Neural cell (in vitro differentiated cells): ENCODE results near the gene RNF7. TPM values are rescaled to one million over a fixed set of nuclear protein-coding genes. Genes with fewer than 3 reads are reported as not detected.
"Not testable (repeated sequence)": the region's sequence is repeated elsewhere in the genome, so short reads cannot be mapped to it uniquely, and the experiment has no call there.

ENCODE experiments used
- H2AFZ ChIP-seq: fragments of 200-600, 300-800 bp; sonication (generic), shearing (Covaris generic); 2 replicates; pipeline ENCODE4 v1.6.0; 2014; ENCODE audit warnings: low read depth, mild to moderate bottlenecking, antibody characterized with exemption, low read length, moderate library complexity
- H3F3A ChIP-seq: fragments of 200-600 bp; shearing (Covaris generic); 2 replicates; pipeline ENCODE4 v1.6.1; 2016; ENCODE audit warnings: mild to moderate bottlenecking, moderate library complexity, mixed read lengths, antibody characterized with exemption, low read length; ENCODE audit not compliant: insufficient read depth, poor library complexity, severe bottlenecking
- H3K27ac ChIP-seq: fragments of 200-600, 300-800 bp; sonication (generic), shearing (Covaris generic); 2 replicates; pipeline ENCODE4 v1.5.1; 2014; ENCODE audit warnings: mild to moderate bottlenecking, low read length, moderate library complexity
- H3K27me3 ChIP-seq: fragments of 300-800, 200-600 bp; sonication (generic), shearing (Covaris generic); 2 replicates; pipeline ENCODE4 v1.6.0; 2014; ENCODE audit warnings: mild to moderate bottlenecking, low read depth, low read length, moderate library complexity; ENCODE audit not compliant: insufficient read depth
- H3K36me3 ChIP-seq: fragments of 300-800, 200-600 bp; sonication (generic), shearing (Covaris generic); 2 replicates; pipeline ENCODE4 v1.5.1; 2014; ENCODE audit warnings: mild to moderate bottlenecking, antibody characterized with exemption, low read length, moderate library complexity; ENCODE audit not compliant: insufficient read depth
- H3K4me2 ChIP-seq: fragments of 300-800, 200-600 bp; sonication (generic), shearing (Covaris generic); 2 replicates; pipeline ENCODE4 v1.6.0; 2014; ENCODE audit warnings: mild to moderate bottlenecking, low read length
- H3K4me3 ChIP-seq: fragments of 300-800, 200-600 bp; sonication (generic), shearing (Covaris generic); 2 replicates; pipeline ENCODE4 v1.5.1; 2014; ENCODE audit warnings: mild to moderate bottlenecking, low read length, moderate library complexity
- H3K79me2 ChIP-seq: fragments of 200-600 bp; shearing (Covaris generic); replicated peaks from 2 replicates; pipeline ENCODE4 v1.6.0; 2014; ENCODE audit warnings: mild to moderate bottlenecking, low read length, moderate library complexity; ENCODE audit not compliant: insufficient read depth
- H3K9ac ChIP-seq: fragments of 300-800, 200-600 bp; sonication (generic), shearing (Covaris generic); 2 replicates; pipeline ENCODE4 v1.6.1; 2016; ENCODE audit warnings: mild to moderate bottlenecking, low read length, mixed read lengths
- H3K9me2 ChIP-seq: fragments of 200-600 bp; shearing (Covaris generic); 2 replicates; pipeline ENCODE4 v1.6.1; 2016; ENCODE audit warnings: mild to moderate bottlenecking, low read length, mixed read lengths; ENCODE audit not compliant: insufficient read depth
- H3K9me3 ChIP-seq: fragments of 200-600, 300-800 bp; sonication (generic), shearing (Covaris generic); 2 replicates; pipeline ENCODE4 v1.6.1; 2016; ENCODE audit warnings: mild to moderate bottlenecking, mixed run types, low read length, moderate library complexity, mixed read lengths
- H4K20me1 ChIP-seq: fragments of 200-600 bp; shearing (Covaris generic); 2 replicates; pipeline ENCODE4 v1.6.1; 2016; ENCODE audit warnings: mild to moderate bottlenecking, mixed run types; ENCODE audit not compliant: insufficient read depth
- EP300 ChIP-seq: fragments of 450-650 bp; conservative IDR thresholded peaks from 2 replicates; pipeline ENCODE4 v1.6.1; 2014; ENCODE audit warnings: antibody characterized with exemption, mild to moderate bottlenecking, moderate library complexity; ENCODE audit not compliant: poor library complexity, severe bottlenecking
- EZH2 ChIP-seq: fragments of 200-600, 300-800 bp; shearing (Covaris generic), sonication (generic); IDR thresholded peaks from 2 replicates; pipeline ENCODE4 v1.6.1; 2014; ENCODE audit warnings: antibody characterized with exemption, low read length, borderline replicate concordance, mild to moderate bottlenecking; ENCODE audit not compliant: insufficient read depth, poor library complexity, severe bottlenecking
- MXI1 ChIP-seq: fragments of 450-650 bp; conservative IDR thresholded peaks from 2 replicates; pipeline ENCODE4 v1.6.1; 2014; ENCODE audit warnings: antibody characterized with exemption, mild to moderate bottlenecking; ENCODE audit not compliant: poor library complexity, severe bottlenecking
- POLR2AphosphoS5 ChIP-seq: IDR thresholded peaks from 2 replicates; pipeline ENCODE4 v1.6.1; 2012
- RAD21 ChIP-seq: fragments of 450-650 bp; conservative IDR thresholded peaks from 2 replicates; pipeline ENCODE4 v1.6.1; 2014; ENCODE audit warnings: antibody characterized with exemption, mild to moderate bottlenecking, moderate library complexity
- SMC3 ChIP-seq: fragments of 450-650 bp; conservative IDR thresholded peaks from 2 replicates; pipeline ENCODE4 v1.6.1; 2014; ENCODE audit warnings: antibody characterized with exemption, mild to moderate bottlenecking, moderate library complexity; ENCODE audit not compliant: poor library complexity
- TAF1 ChIP-seq: IDR thresholded peaks from 2 replicates; pipeline ENCODE4 v1.6.1; 2012; ENCODE audit warnings: low read depth
- polyA plus RNA-seq: library from polyadenylated mRNA; depleted of rRNA; stranded (reverse); fragments of >200 nt; gene quantifications from 2 replicates; pipeline ENCODE4 v1.2.3, GENCODE V29; 2014
- TF ChIP-seq, protein P1 (sequence below): fragments of 450-650 bp; IDR thresholded peaks from 2 replicates; pipeline ENCODE4 v1.5.1; 2014; ENCODE audit warnings: antibody characterized with exemption, mild to moderate bottlenecking, moderate library complexity; ENCODE audit not compliant: poor library complexity, severe bottlenecking
- TF ChIP-seq, protein P2 (sequence below): IDR thresholded peaks from 2 replicates; pipeline ENCODE4 v1.6.1; 2012; ENCODE audit warnings: borderline replicate concordance

RNF7 gene
- polyA plus RNA-seq, 1 donor from 2014 or later, result 170 TPM

DNA sequence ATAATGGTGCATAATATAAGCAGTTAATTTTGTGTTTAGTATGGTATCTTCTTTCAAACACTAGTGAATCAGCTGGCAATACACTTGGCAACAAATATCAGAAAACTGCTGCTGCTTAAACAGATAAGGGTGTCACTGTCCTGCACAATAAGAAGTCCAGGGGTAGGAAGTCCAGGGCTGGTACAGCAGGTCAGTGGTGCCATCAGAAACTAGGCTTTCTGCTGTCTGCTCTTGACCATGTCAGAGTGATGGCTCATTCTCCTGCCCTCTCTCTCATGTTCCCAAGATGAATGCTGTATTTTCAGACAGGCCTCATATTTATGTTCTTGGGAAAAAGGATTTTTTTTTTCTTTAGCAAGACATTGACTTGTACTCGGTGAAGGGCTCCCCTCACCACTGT is 15.9 kb downstream of the RNF7 start:
- Histone ChIP-seq H3K4me3 (no peak overlapping the region), H3F3A (no peaks in the 10 kb centered on the region), H3K4me2 (no peak overlapping the region), H3K9me2 (no peaks in the 10 kb centered on the region), H3K36me3 (peaks cover 4% of the 10 kb centered on the region), H4K20me1 (no peaks in the 10 kb centered on the region), H3K9me3 (no peaks in the 10 kb centered on the region), H3K27me3 (no peaks in the 10 kb centered on the region), H3K27ac (no peak overlapping the region), H3K9ac (no peak overlapping the region), H2AFZ (no peak overlapping the region), H3K79me2 (no peaks in the 10 kb centered on the region)
- TF ChIP-seq SMC3 (no peak), TAF1 (no peak), MXI1 (no peak), EZH2 (no peak), RAD21 (no peak), EP300 (no peak), POLR2AphosphoS5 (no peak)
- TF ChIP-seq, protein P1, sequence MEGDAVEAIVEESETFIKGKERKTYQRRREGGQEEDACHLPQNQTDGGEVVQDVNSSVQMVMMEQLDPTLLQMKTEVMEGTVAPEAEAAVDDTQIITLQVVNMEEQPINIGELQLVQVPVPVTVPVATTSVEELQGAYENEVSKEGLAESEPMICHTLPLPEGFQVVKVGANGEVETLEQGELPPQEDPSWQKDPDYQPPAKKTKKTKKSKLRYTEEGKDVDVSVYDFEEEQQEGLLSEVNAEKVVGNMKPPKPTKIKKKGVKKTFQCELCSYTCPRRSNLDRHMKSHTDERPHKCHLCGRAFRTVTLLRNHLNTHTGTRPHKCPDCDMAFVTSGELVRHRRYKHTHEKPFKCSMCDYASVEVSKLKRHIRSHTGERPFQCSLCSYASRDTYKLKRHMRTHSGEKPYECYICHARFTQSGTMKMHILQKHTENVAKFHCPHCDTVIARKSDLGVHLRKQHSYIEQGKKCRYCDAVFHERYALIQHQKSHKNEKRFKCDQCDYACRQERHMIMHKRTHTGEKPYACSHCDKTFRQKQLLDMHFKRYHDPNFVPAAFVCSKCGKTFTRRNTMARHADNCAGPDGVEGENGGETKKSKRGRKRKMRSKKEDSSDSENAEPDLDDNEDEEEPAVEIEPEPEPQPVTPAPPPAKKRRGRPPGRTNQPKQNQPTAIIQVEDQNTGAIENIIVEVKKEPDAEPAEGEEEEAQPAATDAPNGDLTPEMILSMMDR, result no peak
- TF ChIP-seq, protein P2, sequence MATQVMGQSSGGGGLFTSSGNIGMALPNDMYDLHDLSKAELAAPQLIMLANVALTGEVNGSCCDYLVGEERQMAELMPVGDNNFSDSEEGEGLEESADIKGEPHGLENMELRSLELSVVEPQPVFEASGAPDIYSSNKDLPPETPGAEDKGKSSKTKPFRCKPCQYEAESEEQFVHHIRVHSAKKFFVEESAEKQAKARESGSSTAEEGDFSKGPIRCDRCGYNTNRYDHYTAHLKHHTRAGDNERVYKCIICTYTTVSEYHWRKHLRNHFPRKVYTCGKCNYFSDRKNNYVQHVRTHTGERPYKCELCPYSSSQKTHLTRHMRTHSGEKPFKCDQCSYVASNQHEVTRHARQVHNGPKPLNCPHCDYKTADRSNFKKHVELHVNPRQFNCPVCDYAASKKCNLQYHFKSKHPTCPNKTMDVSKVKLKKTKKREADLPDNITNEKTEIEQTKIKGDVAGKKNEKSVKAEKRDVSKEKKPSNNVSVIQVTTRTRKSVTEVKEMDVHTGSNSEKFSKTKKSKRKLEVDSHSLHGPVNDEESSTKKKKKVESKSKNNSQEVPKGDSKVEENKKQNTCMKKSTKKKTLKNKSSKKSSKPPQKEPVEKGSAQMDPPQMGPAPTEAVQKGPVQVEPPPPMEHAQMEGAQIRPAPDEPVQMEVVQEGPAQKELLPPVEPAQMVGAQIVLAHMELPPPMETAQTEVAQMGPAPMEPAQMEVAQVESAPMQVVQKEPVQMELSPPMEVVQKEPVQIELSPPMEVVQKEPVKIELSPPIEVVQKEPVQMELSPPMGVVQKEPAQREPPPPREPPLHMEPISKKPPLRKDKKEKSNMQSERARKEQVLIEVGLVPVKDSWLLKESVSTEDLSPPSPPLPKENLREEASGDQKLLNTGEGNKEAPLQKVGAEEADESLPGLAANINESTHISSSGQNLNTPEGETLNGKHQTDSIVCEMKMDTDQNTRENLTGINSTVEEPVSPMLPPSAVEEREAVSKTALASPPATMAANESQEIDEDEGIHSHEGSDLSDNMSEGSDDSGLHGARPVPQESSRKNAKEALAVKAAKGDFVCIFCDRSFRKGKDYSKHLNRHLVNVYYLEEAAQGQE, result no peak

DNA sequence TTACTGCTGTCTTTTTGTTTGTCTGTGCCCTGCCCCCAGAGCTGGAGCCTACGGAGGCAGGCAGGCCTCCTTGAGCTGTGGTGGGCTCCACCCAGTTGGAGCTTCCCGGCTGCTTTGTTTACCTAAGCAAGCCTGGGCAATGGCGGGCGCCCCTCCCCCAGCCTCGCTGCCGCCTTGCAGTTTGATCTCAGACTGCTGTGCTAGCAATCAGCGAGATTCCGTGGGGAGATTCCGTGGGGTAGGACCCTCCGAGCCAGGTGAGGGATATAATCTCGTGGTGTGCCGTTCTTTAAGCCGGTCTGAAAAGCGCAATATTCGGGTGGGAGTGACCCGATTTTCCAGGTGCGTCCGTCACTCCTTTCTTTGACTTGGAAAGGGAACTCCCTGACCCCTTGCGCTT is 24.5 kb downstream of the RNF7 start:
- not testable (repeated sequence) for H4K20me1 ChIP-seq, H3K9ac ChIP-seq, H3K27ac ChIP-seq, H3K27me3 ChIP-seq, H2AFZ ChIP-seq, H3K36me3 ChIP-seq, H3K4me3 ChIP-seq, H3K9me3 ChIP-seq, H3K9me2 ChIP-seq, H3F3A ChIP-seq, H3K79me2 ChIP-seq, H3K4me2 ChIP-seq
